GM12878 (cell line): ENCODE measurements around the gene FCRLA. TPM values are rescaled to one million over a fixed set of nuclear protein-coding genes. Genes with fewer than 3 reads are reported as not detected.
A peak's percentile ranks its signal among the peaks of the same experiment; 100 is the strongest.

ENCODE experiments used
- CBX3 ChIP-seq: fragments of 200-600 bp; sonication (generic); IDR thresholded peaks from 2 replicates; pipeline ENCODE4 v1.6.1; 2016; ENCODE audit warnings: low read depth, borderline replicate concordance
- CBX5 ChIP-seq: sonication (generic); IDR thresholded peaks from 2 replicates; pipeline ENCODE4 v1.6.1; 2016; ENCODE audit warnings: low read depth, moderate library complexity, mild to moderate bottlenecking, inconsistent platforms
- HDGF ChIP-seq: fragments of 450-650 bp; IDR thresholded peaks from 2 replicates; pipeline ENCODE4 v1.6.1; 2016; ENCODE audit warnings: antibody characterized with exemption
- JUND ChIP-seq: IDR thresholded peaks from 2 replicates; pipeline ENCODE4 v1.6.1; 2012; ENCODE audit warnings: low read depth, mild to moderate bottlenecking, low read length, improper control_type of control experiment, moderate library complexity
- NR2F1 ChIP-seq: fragments of 450-650 bp; conservative IDR thresholded peaks from 2 replicates; pipeline ENCODE4 v1.6.1; 2017; ENCODE audit warnings: mild to moderate bottlenecking
- PAX5 ChIP-seq: IDR thresholded peaks from 2 replicates; pipeline ENCODE4 v1.6.1; 2011; ENCODE audit warnings: low read depth, low read length, borderline replicate concordance
- STAT1 ChIP-seq: fragments of 450-650 bp; conservative IDR thresholded peaks from 2 replicates; pipeline ENCODE4 v1.6.1; 2014; ENCODE audit warnings: antibody characterized with exemption, mild to moderate bottlenecking
- TARDBP ChIP-seq: IDR thresholded peaks from 2 replicates; pipeline ENCODE4 v1.6.1; 2016; ENCODE audit warnings: borderline replicate concordance
- polyA plus RNA-seq, 11 experiments: library from polyadenylated mRNA; depleted of rRNA in 4 of 11; unstranded in 6 of 11; stranded (reverse) in 5 of 11; fragments of >200 nt; fragmentation: Nextera tagmentation in 4 of 11; fragmentation: Illumina TruSeq in 1 of 11; extraction: Ambion mirVana in 4 of 11; extraction: Trizol in 1 of 11; gene quantifications; 1 replicate in 1 of 11; 2 replicates in 10 of 11; pipeline versions ENCODE4 v1.2.1 to v1.2.3, GENCODE V29; 2011 to 2016; ENCODE audit warnings: inconsistent platforms in 2 of 11, missing spikeins in 2 of 11, low read depth in 1 of 11
- total RNA-seq, 4 experiments: library from RNA; depleted of rRNA in 3 of 4; stranded (reverse); fragments of >200 nt in 3 of 4; fragmentation: Illumina TruSeq in 1 of 4; extraction: Trizol in 1 of 4; gene quantifications; 2 replicates each; pipeline versions ENCODE4 v1.2.1 to v1.2.3, GENCODE V29; 2013 to 2021
- TF ChIP-seq, protein P1 (sequence below): fragments of 450-650 bp; IDR thresholded peaks from 2 replicates; pipeline ENCODE4 v1.6.1; 2017; ENCODE audit warnings: antibody characterized with exemption, mild to moderate bottlenecking, moderate library complexity
- TF ChIP-seq, protein P2 (sequence below): IDR thresholded peaks from 2 replicates; pipeline ENCODE4 v1.6.1; 2012; ENCODE audit warnings: low read depth, low read length, improper control_type of control experiment

FCRLA gene
- total and polyA plus RNA-seq, 10 of the 15 experiments (the other 5 are each of a cell fraction or from before 2014, with no cell fraction given), result 130 to 714 (median 374) TPM

DNA sequence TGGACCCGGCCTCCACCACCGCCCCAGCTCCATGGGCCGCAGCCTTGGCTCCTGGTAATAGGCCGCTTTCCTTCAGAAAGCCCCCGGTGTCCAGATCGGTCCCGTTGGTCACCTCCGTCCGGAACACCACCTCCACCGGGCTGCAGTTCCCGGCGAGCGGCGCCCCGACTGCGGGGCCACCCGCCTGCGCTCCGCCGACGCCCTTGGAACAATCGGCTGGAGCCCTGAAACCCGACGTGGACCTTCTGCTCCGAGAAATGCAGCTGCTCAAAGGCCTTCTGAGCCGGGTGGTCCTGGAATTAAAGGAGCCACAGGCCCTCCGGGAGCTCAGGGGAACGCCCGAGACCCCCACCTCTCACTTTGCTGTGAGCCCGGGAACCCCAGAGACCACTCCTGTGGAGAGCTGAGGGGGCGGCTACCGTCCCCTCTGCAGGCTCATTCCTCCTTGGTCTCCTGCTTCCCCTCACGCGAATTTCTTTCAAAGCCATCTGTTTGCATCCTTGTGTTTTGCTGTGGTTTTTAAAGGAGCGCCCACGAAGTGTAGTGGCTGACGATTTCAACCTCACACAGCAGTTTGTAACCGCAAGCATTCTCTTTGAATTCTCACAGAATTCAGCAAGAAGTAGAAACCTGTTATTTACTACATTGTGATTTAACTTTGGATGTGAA, 20.4 kb downstream of the FCRLA start (continued):
- TF ChIP-seq, protein P1, sequence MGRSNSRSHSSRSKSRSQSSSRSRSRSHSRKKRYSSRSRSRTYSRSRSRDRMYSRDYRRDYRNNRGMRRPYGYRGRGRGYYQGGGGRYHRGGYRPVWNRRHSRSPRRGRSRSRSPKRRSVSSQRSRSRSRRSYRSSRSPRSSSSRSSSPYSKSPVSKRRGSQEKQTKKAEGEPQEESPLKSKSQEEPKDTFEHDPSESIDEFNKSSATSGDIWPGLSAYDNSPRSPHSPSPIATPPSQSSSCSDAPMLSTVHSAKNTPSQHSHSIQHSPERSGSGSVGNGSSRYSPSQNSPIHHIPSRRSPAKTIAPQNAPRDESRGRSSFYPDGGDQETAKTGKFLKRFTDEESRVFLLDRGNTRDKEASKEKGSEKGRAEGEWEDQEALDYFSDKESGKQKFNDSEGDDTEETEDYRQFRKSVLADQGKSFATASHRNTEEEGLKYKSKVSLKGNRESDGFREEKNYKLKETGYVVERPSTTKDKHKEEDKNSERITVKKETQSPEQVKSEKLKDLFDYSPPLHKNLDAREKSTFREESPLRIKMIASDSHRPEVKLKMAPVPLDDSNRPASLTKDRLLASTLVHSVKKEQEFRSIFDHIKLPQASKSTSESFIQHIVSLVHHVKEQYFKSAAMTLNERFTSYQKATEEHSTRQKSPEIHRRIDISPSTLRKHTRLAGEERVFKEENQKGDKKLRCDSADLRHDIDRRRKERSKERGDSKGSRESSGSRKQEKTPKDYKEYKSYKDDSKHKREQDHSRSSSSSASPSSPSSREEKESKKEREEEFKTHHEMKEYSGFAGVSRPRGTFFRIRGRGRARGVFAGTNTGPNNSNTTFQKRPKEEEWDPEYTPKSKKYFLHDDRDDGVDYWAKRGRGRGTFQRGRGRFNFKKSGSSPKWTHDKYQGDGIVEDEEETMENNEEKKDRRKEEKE, result no peak
- TF ChIP-seq NR2F1 (no peak), TARDBP (no peak), PAX5 (no peak), STAT1 (no peak), HDGF (0 out of 2 replicates have a peak, but pooled peaks have one; percentile 57), CBX5 (0 out of 2 replicates have a peak, but pooled peaks have one; percentile 25), JUND (no peak), CBX3 (no peak)
- TF ChIP-seq, protein P2, sequence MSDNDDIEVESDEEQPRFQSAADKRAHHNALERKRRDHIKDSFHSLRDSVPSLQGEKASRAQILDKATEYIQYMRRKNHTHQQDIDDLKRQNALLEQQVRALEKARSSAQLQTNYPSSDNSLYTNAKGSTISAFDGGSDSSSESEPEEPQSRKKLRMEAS, result 0 out of 2 replicates have a peak, but pooled peaks have one; percentile 43
- TF ChIP-seq, all 136 proteins: peak for 27
